ENCODE data around the gene SORBS1. TPM values are rescaled to one million over a fixed set of nuclear protein-coding genes. Genes with fewer than 3 reads are reported as not detected.
A peak's percentile ranks its signal among the peaks of the same experiment; 100 is the strongest.

Gene SORBS1
- total RNA-seq, 1 donor from 2014 or later, result 28.2 TPM

DNA sequence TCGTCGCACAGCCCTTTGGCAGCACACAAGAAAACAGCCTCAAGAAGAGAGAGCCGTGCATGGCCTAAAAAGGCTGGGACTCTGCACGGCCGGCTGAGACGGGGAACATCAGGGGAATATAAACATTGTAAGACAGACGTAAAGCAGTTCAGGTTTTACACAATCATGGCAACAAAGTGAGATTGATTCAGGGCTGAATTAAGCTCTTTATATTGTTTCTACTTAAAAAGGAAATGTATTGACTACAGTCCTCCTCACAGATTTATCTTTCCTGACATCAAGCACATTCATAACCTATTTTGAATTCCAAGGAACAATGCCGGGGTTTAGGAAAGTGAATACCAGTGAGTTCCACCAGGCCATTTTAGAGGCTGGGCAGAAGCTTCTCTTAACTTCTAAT is 25.2 kb downstream of the SORBS1 start:
- Mint-ChIP-seq H3K36me3 (peaks cover 3% of the 10 kb centered on the region), H3K27ac (peak overlapping the region; percentile 86), H3K4me3 (peak overlapping the region; percentile 67), H3K9me3 (no peaks in the 10 kb centered on the region), H3K27me3 (no peaks in the 10 kb centered on the region), H3K4me1 (ENCODE audit: unreplicated experiment) (peaks cover 59% of the 10 kb centered on the region)
- TF ChIP-seq CTCF (conservative IDR thresholded peaks at IDR 0.05), result no peak
- no peak for DNase-seq (ENCODE audit: extremely low spot score, unreplicated experiment)

GRCh38 chr10:95535526-95535925 is 25.6 kb downstream of the SORBS1 start:
- Mint-ChIP-seq H3K36me3 (peaks cover 3% of the 10 kb centered on the region), H3K9me3 (no peaks in the 10 kb centered on the region), H3K4me1 (ENCODE audit: unreplicated experiment) (peaks cover 59% of the 10 kb centered on the region), H3K27me3 (no peaks in the 10 kb centered on the region), H3K4me3 (no peak overlapping the region), H3K27ac (peak overlapping the region; percentile 86)
- no peak for TF ChIP-seq CTCF (conservative IDR thresholded peaks at IDR 0.05)
- no peak for DNase-seq (ENCODE audit: extremely low spot score, unreplicated experiment)

GRCh38 chr10:95533590-95533989 is 27.6 kb downstream of the SORBS1 start:
- TF ChIP-seq CTCF (conservative IDR thresholded peaks at IDR 0.05), result no peak
- Mint-ChIP-seq H3K27ac (no peak overlapping the region), H3K9me3 (no peaks in the 10 kb centered on the region), H3K4me1 (ENCODE audit: unreplicated experiment) (peaks cover 62% of the 10 kb centered on the region), H3K27me3 (no peaks in the 10 kb centered on the region), H3K4me3 (no peak overlapping the region), H3K36me3 (peaks cover 3% of the 10 kb centered on the region)
- no peak for DNase-seq (ENCODE audit: extremely low spot score, unreplicated experiment)

DNA sequence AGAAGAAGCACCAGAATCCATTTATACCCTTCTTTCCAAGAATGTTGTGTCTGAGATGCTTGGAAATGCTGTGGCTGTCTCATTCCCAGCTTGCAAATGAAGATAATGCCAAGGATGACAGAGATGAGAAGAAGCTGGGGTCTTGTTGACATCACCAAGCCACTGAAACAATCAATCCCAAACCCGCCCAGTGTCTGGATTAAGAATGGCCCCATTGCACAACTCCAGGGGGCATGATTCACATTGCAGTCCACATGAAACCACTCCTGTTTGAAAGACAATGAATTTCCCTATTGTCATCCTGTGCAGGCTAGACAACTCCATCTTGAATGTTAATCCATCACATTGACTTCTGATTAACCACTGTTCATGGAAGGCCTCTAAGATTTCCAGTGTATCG is 28.6 kb downstream of the SORBS1 start:
- no peaks in the 10 kb centered on the region for H3K9me3 Mint-ChIP-seq
- H3K36me3 Mint-ChIP-seq, result no peaks in the 10 kb centered on the region
- peaks cover 62% of the 10 kb centered on the region for H3K4me1 Mint-ChIP-seq (ENCODE audit: unreplicated experiment)
- DNase-seq (ENCODE audit: extremely low spot score, unreplicated experiment), result no peak
- H3K4me3 Mint-ChIP-seq, result no peak overlapping the region
- no peaks in the 10 kb centered on the region for H3K27me3 Mint-ChIP-seq
- no peak overlapping the region for H3K27ac Mint-ChIP-seq
- no peak for TF ChIP-seq CTCF (conservative IDR thresholded peaks at IDR 0.05)

- H3K36me3 Mint-ChIP-seq, result no peaks in the 10 kb centered on the region
- H3K27me3 Mint-ChIP-seq, result no peaks in the 10 kb centered on the region
- H3K4me1 Mint-ChIP-seq (ENCODE audit: unreplicated experiment), result peaks cover 59% of the 10 kb centered on the region
- DNase-seq (ENCODE audit: extremely low spot score, unreplicated experiment), result no peak
- no peaks in the 10 kb centered on the region for H3K9me3 Mint-ChIP-seq
- no peak overlapping the region for H3K4me3 Mint-ChIP-seq
- TF ChIP-seq CTCF (conservative IDR thresholded peaks at IDR 0.05), result no peak
- no peak overlapping the region for H3K27ac Mint-ChIP-seq
These were observed 29.2 kb downstream of the SORBS1 start for GRCh38 chr10:95531994-95532399.

Measured in type B pancreatic cell (in vitro differentiated cells).